D721Med (cell line): ENCODE data around the gene LMX1B.

Experiments used
- DNase-seq: peaks from one replicate; pipeline ENCODE4 v3.0.0; 2011; ENCODE audit warnings: low spot score; ENCODE audit not compliant: insufficient read length
- FAIRE-seq: peaks from 2 replicates; lab custom pipeline; 2011; peaks lifted over from hg19 to GRCh38; lab: Jason Lieb, UNC
- TF ChIP-seq, protein P1 (sequence below): IDR thresholded peaks from 2 replicates; pipeline ENCODE4 v1.5.1; 2012; ENCODE audit warnings: mild to moderate bottlenecking, control low read depth; ENCODE audit not compliant: insufficient read depth; ENCODE audit errors: missing control alignments

The LMX1B gene

DNA sequence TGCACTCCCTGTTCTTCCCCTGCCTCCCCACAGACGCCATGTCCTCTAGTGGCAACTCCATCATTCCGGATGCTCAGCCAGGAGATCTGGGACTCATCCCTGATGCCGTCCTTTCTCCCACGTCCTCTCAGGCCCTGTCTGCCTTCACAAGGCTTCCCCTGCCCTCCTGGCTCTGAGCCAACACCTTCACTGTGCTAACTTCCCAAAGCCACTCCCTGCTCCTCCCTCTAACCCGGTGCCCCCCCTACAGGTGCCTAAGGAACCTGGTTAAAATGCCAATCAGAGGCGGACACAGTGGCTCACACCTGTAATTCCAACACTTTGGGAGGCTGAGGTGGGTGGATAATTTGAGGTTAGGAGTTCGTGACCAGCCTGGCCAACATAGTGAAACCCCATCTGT, 67.6 kb downstream of the LMX1B start:
- TF ChIP-seq, protein P1, sequence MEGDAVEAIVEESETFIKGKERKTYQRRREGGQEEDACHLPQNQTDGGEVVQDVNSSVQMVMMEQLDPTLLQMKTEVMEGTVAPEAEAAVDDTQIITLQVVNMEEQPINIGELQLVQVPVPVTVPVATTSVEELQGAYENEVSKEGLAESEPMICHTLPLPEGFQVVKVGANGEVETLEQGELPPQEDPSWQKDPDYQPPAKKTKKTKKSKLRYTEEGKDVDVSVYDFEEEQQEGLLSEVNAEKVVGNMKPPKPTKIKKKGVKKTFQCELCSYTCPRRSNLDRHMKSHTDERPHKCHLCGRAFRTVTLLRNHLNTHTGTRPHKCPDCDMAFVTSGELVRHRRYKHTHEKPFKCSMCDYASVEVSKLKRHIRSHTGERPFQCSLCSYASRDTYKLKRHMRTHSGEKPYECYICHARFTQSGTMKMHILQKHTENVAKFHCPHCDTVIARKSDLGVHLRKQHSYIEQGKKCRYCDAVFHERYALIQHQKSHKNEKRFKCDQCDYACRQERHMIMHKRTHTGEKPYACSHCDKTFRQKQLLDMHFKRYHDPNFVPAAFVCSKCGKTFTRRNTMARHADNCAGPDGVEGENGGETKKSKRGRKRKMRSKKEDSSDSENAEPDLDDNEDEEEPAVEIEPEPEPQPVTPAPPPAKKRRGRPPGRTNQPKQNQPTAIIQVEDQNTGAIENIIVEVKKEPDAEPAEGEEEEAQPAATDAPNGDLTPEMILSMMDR: no peak
- no peak for FAIRE-seq
- DNase-seq: no peak

DNA sequence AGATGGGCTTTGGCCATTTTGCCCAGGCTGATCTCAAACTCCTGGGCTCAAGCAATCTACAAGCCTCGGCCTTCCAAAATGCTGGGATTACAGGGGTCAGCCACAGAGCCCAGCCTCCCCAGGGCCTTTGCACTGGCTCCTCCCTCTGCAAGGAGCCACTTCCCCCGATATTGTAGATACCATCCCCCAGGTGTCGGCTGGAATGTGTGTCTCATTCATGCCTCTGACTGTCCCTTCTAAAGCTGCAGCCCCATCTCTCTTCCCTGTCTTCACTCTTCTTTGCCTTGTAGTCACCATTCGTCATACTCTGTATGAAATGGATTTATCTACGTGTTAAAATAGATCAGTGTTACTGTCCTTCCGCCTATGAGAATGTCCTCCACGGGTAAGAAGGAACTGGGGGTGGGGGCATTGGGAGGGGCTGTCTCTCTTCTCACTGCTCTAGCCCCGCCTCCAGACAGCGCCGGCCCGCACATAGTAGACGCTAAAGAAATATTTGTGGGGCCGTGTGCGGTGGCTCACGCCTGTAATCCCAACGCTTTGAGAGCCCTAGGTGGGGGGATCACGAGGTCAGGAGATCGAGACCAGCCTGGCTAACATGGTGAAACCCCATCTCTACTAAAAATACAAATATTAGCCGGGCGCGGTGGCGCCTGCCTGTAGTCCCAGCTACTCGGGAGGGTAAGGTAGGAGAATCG, 68.5 kb downstream of the LMX1B start:
- FAIRE-seq (no peak), DNase-seq (no peak)
- TF ChIP-seq, protein P1: no peak

DNA sequence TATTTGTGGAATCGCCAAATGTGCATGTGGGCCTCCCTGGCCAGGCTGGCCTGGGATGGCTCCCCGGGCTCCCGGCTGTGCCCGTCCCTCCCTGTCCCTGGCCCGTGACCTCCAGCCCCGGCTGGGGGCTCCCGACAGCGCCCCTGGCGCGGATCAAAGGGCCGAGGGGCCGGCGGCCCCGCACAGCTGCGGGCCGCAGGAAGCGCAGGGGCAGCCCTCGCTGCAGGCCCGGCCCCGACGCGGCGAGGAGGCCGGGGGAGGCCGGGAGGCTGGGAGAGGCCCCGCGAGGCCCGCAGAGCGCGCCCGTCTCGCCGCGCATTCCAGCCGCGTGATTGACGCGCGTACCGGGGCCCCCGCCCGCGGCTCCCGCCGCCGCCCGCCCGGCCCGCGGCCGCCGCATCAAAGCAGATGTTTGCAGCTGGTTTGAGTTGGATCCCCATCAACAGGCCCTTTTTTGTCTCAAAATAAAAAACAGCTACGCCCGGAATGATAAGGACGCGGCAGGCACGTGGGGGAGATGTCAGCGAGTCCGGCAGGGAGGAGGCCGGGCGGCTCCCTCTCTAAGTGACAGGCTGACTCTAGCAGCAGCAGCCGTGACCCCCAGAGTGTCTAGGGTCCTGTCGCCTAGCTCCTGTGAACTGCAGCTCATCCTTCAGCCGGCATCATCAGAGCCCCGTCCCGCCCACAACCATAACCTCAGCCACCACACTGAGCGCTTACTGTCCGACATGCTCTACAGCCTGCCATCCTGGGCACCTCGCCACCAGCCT, 69.4 kb downstream of the LMX1B start:
- TF ChIP-seq, protein P1: no peak
- no peak for DNase-seq
- no peak for FAIRE-seq

- TF ChIP-seq, protein P1: no peak
- FAIRE-seq (no peak), DNase-seq (no peak)
Measured at GRCh38 chr9:126683698-126684044, 69.9 kb downstream of the LMX1B start.

DNA sequence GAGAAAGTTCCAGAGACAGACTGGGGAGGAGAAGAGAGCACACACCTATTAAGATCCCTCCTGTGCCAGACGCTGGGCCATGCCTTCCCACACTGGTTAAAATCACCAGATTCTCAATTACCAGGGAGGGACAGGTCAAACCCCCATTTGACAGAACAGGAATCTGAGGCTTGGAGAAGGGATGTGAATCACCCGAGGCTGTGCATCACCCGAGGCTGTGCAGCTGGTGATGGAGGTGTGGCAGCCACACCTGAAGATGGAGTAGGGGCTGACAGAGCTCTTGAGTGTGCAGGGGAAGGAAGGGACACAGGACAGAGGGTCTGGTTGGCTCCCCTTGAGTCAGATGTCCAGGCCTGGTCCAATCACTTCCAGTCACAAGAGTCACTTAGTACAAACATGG, 70.6 kb downstream of the LMX1B start:
- no peak for DNase-seq
- FAIRE-seq: no peak
- TF ChIP-seq, protein P1: no peak

DNA sequence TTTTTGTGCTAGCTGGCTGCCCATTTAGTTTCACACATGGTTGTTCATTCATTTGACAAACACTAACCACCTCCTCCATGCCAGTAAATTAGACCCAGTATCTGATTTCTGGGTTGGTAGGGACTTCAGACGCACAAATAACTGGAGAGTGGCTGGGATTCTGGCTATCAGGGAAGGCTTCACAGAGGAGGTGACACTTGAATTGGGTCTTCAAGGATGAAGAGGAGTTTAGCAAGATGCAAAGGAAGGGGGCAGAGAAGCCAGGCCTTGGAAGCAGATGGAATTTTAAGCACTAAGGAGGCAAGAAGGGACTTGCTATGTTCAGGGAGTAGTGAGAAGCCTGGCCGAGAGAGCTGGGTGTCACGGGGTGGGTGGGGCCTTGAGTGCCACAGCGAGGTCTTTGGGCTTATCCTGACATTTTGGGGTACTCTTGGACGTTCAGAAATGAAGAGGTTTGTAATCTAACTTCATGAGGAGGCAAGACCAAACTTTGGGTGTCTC, 71.3 kb downstream of the LMX1B start:
- TF ChIP-seq, protein P1: no peak
- FAIRE-seq: no peak
- no peak for DNase-seq
